GM18868 (cell line): ENCODE measurements around the gene SCN3B.

Experiments
- ATAC-seq: cut with Tn5 transposase; IDR thresholded peaks from one replicate; pipeline ENCODE4 v1.9.1; 2021; ENCODE audit warnings: mild to moderate bottlenecking, moderate library complexity; ENCODE audit not compliant: unreplicated experiment

Gene SCN3B

GRCh38 chr11:123654566-123655081 lies at the start of gene SCN3B:
TSS of gene SCN3B (minus strand) at chr11:123654624. CDS start at chr11:123653801, 823 bp downstream.
- peak; percentile 62 for ATAC-seq

- no peak for ATAC-seq
Observed at GRCh38 chr11:123702696-123703095, 48.3 kb upstream of the SCN3B start.

- ATAC-seq, result no peak
Observed at GRCh38 chr11:123702139-123702538, 47.7 kb upstream of the SCN3B start.

- ATAC-seq, result no peak
Observed at GRCh38 chr11:123700772-123701171, 46.3 kb upstream of the SCN3B start.

- ATAC-seq, result no peak
Observed at GRCh38 chr11:123698546-123699127, 44.2 kb upstream of the SCN3B start.

GRCh38 chr11:123696183-123696582 lies 41.8 kb upstream of the SCN3B start:
- ATAC-seq, result no peak

- ATAC-seq, result no peak
Observed at GRCh38 chr11:123695231-123695630, 40.8 kb upstream of the SCN3B start.

- ATAC-seq, result no peak
Observed at GRCh38 chr11:123694551-123694950, 40.1 kb upstream of the SCN3B start.

- no peak for ATAC-seq
Observed at GRCh38 chr11:123692961-123693360, 38.5 kb upstream of the SCN3B start.

- ATAC-seq, result no peak
Observed at GRCh38 chr11:123690485-123690884, 36.1 kb upstream of the SCN3B start.

- ATAC-seq, result no peak
Observed at GRCh38 chr11:123684601-123685000, 30.2 kb upstream of the SCN3B start.

- no peak for ATAC-seq
Observed at GRCh38 chr11:123683428-123684170, 29.2 kb upstream of the SCN3B start.

- ATAC-seq, result no peak
Observed at GRCh38 chr11:123682696-123683410, 28.4 kb upstream of the SCN3B start.

GRCh38 chr11:123681030-123681429 lies 26.6 kb upstream of the SCN3B start:
- ATAC-seq, result no peak

GRCh38 chr11:123678246-123678645 lies 23.8 kb upstream of the SCN3B start:
- no peak for ATAC-seq

- ATAC-seq, result no peak
Observed at GRCh38 chr11:123677510-123677909, 23.1 kb upstream of the SCN3B start.

- no peak for ATAC-seq
Observed at GRCh38 chr11:123674297-123674696, 19.9 kb upstream of the SCN3B start.

GRCh38 chr11:123672568-123672967 lies 18.1 kb upstream of the SCN3B start:
- no peak for ATAC-seq

- no peak for ATAC-seq
Observed at GRCh38 chr11:123671534-123671933, 17.1 kb upstream of the SCN3B start.

GRCh38 chr11:123670081-123670480 lies 15.7 kb upstream of the SCN3B start:
- no peak for ATAC-seq

GRCh38 chr11:123665306-123665705 lies 10.9 kb upstream of the SCN3B start:
- no peak for ATAC-seq

GRCh38 chr11:123659965-123660364 lies 5.5 kb upstream of the SCN3B start:
- ATAC-seq, result peak; percentile 93
